HCT116 (cell line): Measurements from ENCODE around the gene SRPK2. TPM values are rescaled to one million over a fixed set of nuclear protein-coding genes. Genes with fewer than 3 reads are reported as not detected.

Experiments used
- ATAC-seq: fragments of 200-7000 bp; cut with Tn5 transposase; 2 replicates; pipeline ENCODE4 v1.9.1; 2020; ENCODE audit warnings: mild to moderate bottlenecking, moderate library complexity
- BruUV-seq: library from RNA; stranded (reverse); fragments of 400-500 nt; replicated peaks from 2 replicates; lab custom pipeline; 2021; lab: Mats Ljungman, UMichigan
- CTCF ChIA-PET: fragments of 300-600 bp; sonication (Branson Sonifier 250); formaldehyde crosslinking; loops from one replicate; lab custom pipeline; 2021; ENCODE audit warnings: antibody characterized with exemption; lab: Charles Lee
- POLR2A ChIA-PET: fragments of 300-600, 350-600 bp; sonication (Branson Sonifier 250); formaldehyde crosslinking; loops from one replicate; lab custom pipeline; 2021; ENCODE audit warnings: antibody characterized with exemption; lab: Charles Lee
- RAD21 ChIA-PET, 2 experiments: fragments of 300-600 bp; sonication (Branson Sonifier 250); formaldehyde crosslinking; loops; one replicate each; lab custom pipeline; 2023; ENCODE audit warnings: low total read pairs in 2 of 2; ENCODE audit not compliant: uncharacterized antibody in 2 of 2, unreplicated experiment in 2 of 2, low non-redundant PET in 1 of 2; lab: Charles Lee
- DNase-seq: peaks from one replicate; pipeline ENCODE4 v3.0.0-alpha.2; 2010; ENCODE audit warnings: low read depth, low spot score
- H2AFZ ChIP-seq: fragments of 200-600 bp; shearing (Covaris generic), sonication (generic); 2 replicates; pipeline ENCODE4 v1.6.1; 2017; ENCODE audit warnings: low read depth, mixed run types, mixed read lengths, antibody characterized with exemption, low read length; ENCODE audit not compliant: poor library complexity, severe bottlenecking
- H3K27ac ChIP-seq: 2 replicates; pipeline ENCODE4 v1.5.1; 2012; ENCODE audit warnings: low read depth, low read length
- H3K27me3 ChIP-seq: fragments of 200-600 bp; sonication (generic); 2 replicates; pipeline ENCODE4 v1.6.1; 2016; ENCODE audit warnings: mixed run types, low read length, mixed read lengths; ENCODE audit not compliant: insufficient read depth
- H3K36me3 ChIP-seq, 2 experiments: fragments of 200-500 bp in 1 of 2; fragments of 200-600 bp in 1 of 2; sonication (Bioruptor generic) in 1 of 2; sonication (generic) in 1 of 2; 2 replicates each; pipeline versions ENCODE4 v1.5.1 to v1.6.1; 2014 to 2016; ENCODE audit warnings: low read length in 2 of 2, inconsistent platforms in 1 of 2, mixed read lengths in 1 of 2, mixed run types in 1 of 2; ENCODE audit not compliant: insufficient read depth in 2 of 2, control insufficient read depth in 1 of 2
- H3K4me1 ChIP-seq, 2 experiments: fragments of 200-600 bp in 1 of 2; sonication (generic) in 1 of 2; 2 replicates each; pipeline versions ENCODE4 v1.5.1 to v1.6.1; 2012 to 2017; ENCODE audit warnings: low read length in 2 of 2, inconsistent platforms in 1 of 2, mild to moderate bottlenecking in 1 of 2, mixed read lengths in 1 of 2, mixed run types in 1 of 2, moderate library complexity in 1 of 2; ENCODE audit not compliant: insufficient read depth in 2 of 2, control insufficient read depth in 1 of 2
- H3K4me2 ChIP-seq: fragments of 200-600 bp; sonication (generic); 2 replicates; pipeline ENCODE4 v1.6.1; 2017; ENCODE audit warnings: mixed run types, low read length, mixed read lengths
- H3K4me3 ChIP-seq, 2 experiments: fragments of 200-600 bp in 1 of 2; sonication (generic) in 1 of 2; replicated peaks in 1 of 2; 2 replicates each; pipeline ENCODE4 v1.5.1; 2011 to 2016; ENCODE audit warnings: low read length in 2 of 2, control low read depth in 1 of 2, low read depth in 1 of 2, mild to moderate bottlenecking in 1 of 2, mixed read lengths in 1 of 2, mixed run types in 1 of 2
- H3K79me2 ChIP-seq: fragments of 200-600 bp; sonication (generic); 2 replicates; pipeline ENCODE4 v1.6.1; 2017; ENCODE audit warnings: mild to moderate bottlenecking, mixed run types, low read length, moderate library complexity, mixed read lengths; ENCODE audit not compliant: insufficient read depth
- H3K9ac ChIP-seq: fragments of 200-600 bp; sonication (generic); 2 replicates; pipeline ENCODE4 v1.6.1; 2016; ENCODE audit warnings: low read length, mixed read lengths
- H3K9me2 ChIP-seq: fragments of 200-600 bp; sonication (generic), shearing (Covaris generic); 2 replicates; pipeline ENCODE4 v1.6.1; 2017; ENCODE audit warnings: mixed run types, mild to moderate bottlenecking, moderate library complexity; ENCODE audit not compliant: insufficient read depth
- H3K9me3 ChIP-seq, 2 experiments: fragments of 200-500 bp in 1 of 2; fragments of 200-600 bp in 1 of 2; sonication (Bioruptor generic) in 1 of 2; sonication (generic) in 1 of 2; 2 replicates each; pipeline ENCODE4 v1.6.1; 2014 to 2017; ENCODE audit warnings: low read length in 2 of 2, mixed read lengths in 2 of 2, inconsistent platforms in 1 of 2, low read depth in 1 of 2, mild to moderate bottlenecking in 1 of 2, mixed run types in 1 of 2, moderate library complexity in 1 of 2; ENCODE audit not compliant: control insufficient read depth in 1 of 2, insufficient read depth in 1 of 2
- H4K20me1 ChIP-seq: fragments of 200-600 bp; sonication (generic), shearing (Covaris generic); 2 replicates; pipeline ENCODE4 v1.6.1; 2017; ENCODE audit warnings: mixed run types, mild to moderate bottlenecking, moderate library complexity; ENCODE audit not compliant: insufficient read depth
- ATF3 ChIP-seq: IDR thresholded peaks from 2 replicates; pipeline ENCODE4 v1.6.1; 2012
- CBX3 ChIP-seq: IDR thresholded peaks from 2 replicates; pipeline ENCODE4 v1.6.1; 2012; ENCODE audit warnings: low read depth
- EZH2phosphoT487 ChIP-seq: fragments of 200-600 bp; IDR thresholded peaks from 2 replicates; pipeline ENCODE4 v1.6.1; 2018; ENCODE audit warnings: antibody characterized with exemption, borderline replicate concordance
- FOSL1 ChIP-seq: IDR thresholded peaks from 2 replicates; pipeline ENCODE4 v1.6.1; 2012; ENCODE audit warnings: low read depth
- JUND ChIP-seq: IDR thresholded peaks from 2 replicates; pipeline ENCODE4 v1.6.1; 2012
- REST ChIP-seq: IDR thresholded peaks from 2 replicates; pipeline ENCODE4 v1.6.1; 2012; ENCODE audit warnings: low read depth
- SP1 ChIP-seq: IDR thresholded peaks from 2 replicates; pipeline ENCODE4 v1.6.1; 2012; ENCODE audit warnings: low read depth
- SRF ChIP-seq: IDR thresholded peaks from 2 replicates; pipeline ENCODE4 v1.6.1; 2012; ENCODE audit warnings: low read depth
- ZNF274 ChIP-seq: fragments of 200-500 bp; sonication (Bioruptor generic); IDR thresholded peaks from 2 replicates; pipeline ENCODE4 v1.6.1; 2014; ENCODE audit warnings: mild to moderate bottlenecking, low read depth, low read length, inconsistent platforms
- intact Hi-C: fragments of 100-400 bp; cut with micrococcal nuclease; formaldehyde crosslinking; loops from 2 replicates; pipeline ENCODE4 v1.10.0; 2022
- total RNA-seq: library from RNA; stranded (reverse); gene quantifications from one replicate; pipeline ENCODE4 v1.2.1, GENCODE V29; 2021; ENCODE audit not compliant: unreplicated experiment
- TF ChIP-seq, protein P1 (sequence below), 3 experiments: fragments of 200-600 bp in 1 of 3; sonication (generic) in 1 of 3; IDR thresholded peaks in 2 of 3; conservative IDR thresholded peaks in 1 of 3; 2 replicates each; pipeline ENCODE4 v1.5.1; 2012 to 2017; ENCODE audit warnings: low read depth in 2 of 3, low read length in 2 of 3, antibody characterized with exemption in 1 of 3, borderline replicate concordance in 1 of 3, control low read depth in 1 of 3, mild to moderate bottlenecking in 1 of 3, mixed read lengths in 1 of 3, mixed run types in 1 of 3, moderate library complexity in 1 of 3; ENCODE audit not compliant: insufficient read depth in 1 of 3
- TF ChIP-seq, protein P2 (sequence below): IDR thresholded peaks from 2 replicates; pipeline ENCODE4 v1.6.1; 2012

Gene SRPK2
- total RNA-seq, 1 experiment from 2014 or later = 37.4 TPM

- H3K36me3 ChIP-seq = 0 out of 4 replicates have a peak, but pooled peaks cover 0 to 3% of the 10 kb centered on the region in 2 experiments
- ATAC-seq (no peak), DNase-seq (no peak)
- no peak overlapping the region for H3K4me2 ChIP-seq
- H4K20me1 ChIP-seq = no peaks in the 10 kb centered on the region
- no TSS peak for BruUV-seq
- H3K9me3 ChIP-seq = no peaks in the 10 kb centered on the region
- ChIA-PET RAD21 (no interaction called here), POLR2A (no interaction called here), CTCF (no interaction called here)
- TF ChIP-seq FOSL1 = no peak
- TF ChIP-seq, protein P1, sequence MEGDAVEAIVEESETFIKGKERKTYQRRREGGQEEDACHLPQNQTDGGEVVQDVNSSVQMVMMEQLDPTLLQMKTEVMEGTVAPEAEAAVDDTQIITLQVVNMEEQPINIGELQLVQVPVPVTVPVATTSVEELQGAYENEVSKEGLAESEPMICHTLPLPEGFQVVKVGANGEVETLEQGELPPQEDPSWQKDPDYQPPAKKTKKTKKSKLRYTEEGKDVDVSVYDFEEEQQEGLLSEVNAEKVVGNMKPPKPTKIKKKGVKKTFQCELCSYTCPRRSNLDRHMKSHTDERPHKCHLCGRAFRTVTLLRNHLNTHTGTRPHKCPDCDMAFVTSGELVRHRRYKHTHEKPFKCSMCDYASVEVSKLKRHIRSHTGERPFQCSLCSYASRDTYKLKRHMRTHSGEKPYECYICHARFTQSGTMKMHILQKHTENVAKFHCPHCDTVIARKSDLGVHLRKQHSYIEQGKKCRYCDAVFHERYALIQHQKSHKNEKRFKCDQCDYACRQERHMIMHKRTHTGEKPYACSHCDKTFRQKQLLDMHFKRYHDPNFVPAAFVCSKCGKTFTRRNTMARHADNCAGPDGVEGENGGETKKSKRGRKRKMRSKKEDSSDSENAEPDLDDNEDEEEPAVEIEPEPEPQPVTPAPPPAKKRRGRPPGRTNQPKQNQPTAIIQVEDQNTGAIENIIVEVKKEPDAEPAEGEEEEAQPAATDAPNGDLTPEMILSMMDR (IDR thresholded peaks at IDR 0.05 in 2 of 3, conservative IDR thresholded peaks at IDR 0.05 in 1 of 3; ENCODE audit: borderline replicate concordance in 1 of 3, insufficient read depth in 1 of 3, low read depth in 2 of 3, low read length in 2 of 3) = no peak
- TF ChIP-seq, protein P2, sequence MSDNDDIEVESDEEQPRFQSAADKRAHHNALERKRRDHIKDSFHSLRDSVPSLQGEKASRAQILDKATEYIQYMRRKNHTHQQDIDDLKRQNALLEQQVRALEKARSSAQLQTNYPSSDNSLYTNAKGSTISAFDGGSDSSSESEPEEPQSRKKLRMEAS = no peak
- TF ChIP-seq ZNF274 = no peak
- TF ChIP-seq ATF3 = no peak
- no peak for TF ChIP-seq SP1
- TF ChIP-seq SRF = no peak
- no peak for TF ChIP-seq EZH2phosphoT487
- no peak for TF ChIP-seq CBX3
- no peak for TF ChIP-seq REST
- TF ChIP-seq JUND = no peak
- H3K9me2 ChIP-seq = no peaks in the 10 kb centered on the region
- intact Hi-C loops = no loop called here
- no peak overlapping the region for H3K4me3 ChIP-seq
- H2AFZ ChIP-seq = no peak overlapping the region
- no peaks in the 10 kb centered on the region for H3K79me2 ChIP-seq
- H3K9ac ChIP-seq = no peak overlapping the region
- H3K27me3 ChIP-seq = no peaks in the 10 kb centered on the region
- H3K4me1 ChIP-seq = no peaks in the 10 kb centered on the region
- H3K27ac ChIP-seq = no peak overlapping the region
Observed at GRCh38 chr7:105126436-105126975, 262.2 kb downstream of the SRPK2 start.
